SIG-M5 treated with dmso at 0.1 percent for 504 hours (cell line): ENCODE results near the gene PRR5.

ENCODE experiments used
- DNase-seq: peaks from one replicate; lab custom pipeline; 2025; ENCODE audit not compliant: unreplicated experiment; lab: John Stamatoyannopoulos, UW

Gene PRR5

GRCh38 chr22:44752285-44753188, 50.5 kb downstream of the PRR5 start, which contains the start of gene ARHGAP8:
Gene ARHGAP8, plus strand, starts transcription at chr22:44752575. Its CDS starts 33,953 bp downstream, at chr22:44786528.
- no peak for DNase-seq

DNA sequence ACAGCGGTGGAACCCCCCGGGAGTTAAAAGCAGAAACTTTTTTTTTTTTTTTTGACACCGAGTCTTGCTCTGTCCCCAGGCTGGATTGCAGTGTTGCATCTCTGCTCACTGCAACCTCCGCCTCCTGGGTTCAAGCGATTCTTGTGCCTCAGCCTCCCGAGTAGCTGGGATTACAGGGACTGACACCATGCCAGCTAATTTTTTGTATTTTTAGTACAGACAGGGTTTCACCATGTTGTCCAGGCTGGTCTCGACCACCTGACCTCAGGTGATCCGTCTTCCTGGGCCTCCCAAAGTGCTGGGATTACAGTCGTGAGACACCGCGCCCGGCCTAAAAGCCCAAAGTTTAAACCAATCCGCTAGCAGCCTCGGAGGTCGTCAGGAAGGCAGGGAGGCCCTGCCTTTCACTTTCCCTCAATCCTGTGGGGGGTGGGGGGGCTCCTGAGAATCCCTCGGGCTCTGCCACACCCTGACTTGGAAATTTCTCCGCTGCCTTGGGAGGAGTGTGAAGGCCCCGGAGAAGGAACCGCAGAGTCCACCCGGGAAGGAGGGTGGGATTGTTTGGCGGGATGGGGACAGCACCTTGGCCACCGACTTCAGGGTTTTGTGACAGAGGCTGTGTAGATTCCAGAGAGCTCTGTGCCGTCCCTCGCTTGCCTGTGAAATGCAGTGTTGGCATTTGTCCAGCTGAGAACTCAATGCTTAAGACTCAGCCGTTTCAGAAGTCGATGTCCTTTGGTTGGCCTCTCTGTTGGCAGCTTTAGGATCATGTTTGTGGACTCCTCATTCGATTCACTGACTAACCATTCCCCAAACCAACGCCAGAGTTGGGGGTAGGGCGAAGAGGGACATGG, 51.4 kb downstream of the PRR5 start:
- DNase-seq = no peak

- DNase-seq = no peak
Observed at GRCh38 chr22:44754998-44755397, 53.0 kb downstream of the PRR5 start.

GRCh38 chr22:44755417-44755816, 53.4 kb downstream of the PRR5 start:
- no peak for DNase-seq

DNA sequence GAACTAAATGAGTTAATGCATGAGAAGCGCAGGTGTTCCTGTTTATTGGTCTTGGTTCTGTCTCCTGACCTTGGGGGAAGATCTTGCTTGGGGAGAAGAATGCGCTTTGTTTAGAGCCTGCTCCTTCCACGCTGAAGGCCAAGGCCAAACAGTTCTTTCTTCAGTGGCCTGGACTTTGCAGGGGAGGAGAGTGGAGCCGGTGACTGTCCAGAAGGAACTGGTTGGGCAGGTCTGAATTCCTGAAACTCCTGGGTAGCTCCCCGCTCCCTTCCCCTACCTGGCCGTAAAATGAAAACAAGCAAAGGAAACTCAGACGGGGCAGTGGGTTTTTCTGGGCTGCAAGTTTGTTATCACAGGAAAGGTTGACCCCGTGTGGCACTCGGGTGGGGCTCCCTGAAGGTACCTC, 54.0 kb downstream of the PRR5 start:
- no peak for DNase-seq

DNA sequence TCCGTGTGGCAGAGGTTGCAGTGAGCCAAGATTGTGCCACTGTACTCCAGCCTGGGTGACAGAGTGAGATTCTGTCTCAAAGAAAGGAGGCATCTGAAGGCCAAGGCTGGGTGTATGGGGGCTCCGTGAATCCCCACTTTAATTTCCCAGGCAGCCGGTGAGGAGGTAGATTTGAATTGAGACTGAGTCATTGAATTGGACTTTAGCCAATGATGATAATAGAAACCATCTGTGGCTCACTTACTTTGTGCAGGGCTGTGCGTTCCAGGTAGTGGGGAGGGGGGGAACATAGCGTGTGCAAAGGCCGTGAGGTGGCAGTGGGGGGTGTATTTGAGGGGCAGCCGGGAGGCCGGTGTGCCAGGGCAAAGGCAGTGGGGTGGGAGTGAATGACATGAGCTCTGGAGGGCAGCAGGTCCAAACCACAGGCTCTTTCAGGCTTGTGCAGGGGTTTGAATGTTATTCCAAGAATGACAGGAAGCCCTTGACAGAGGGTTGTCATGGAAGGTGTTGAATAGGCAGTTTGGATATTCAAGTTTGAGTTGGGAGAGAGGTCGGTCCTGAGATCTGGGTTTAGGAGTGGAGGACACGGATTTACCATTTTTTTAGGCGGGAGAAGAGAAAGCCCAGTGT, 56.5 kb downstream of the PRR5 start:
- no peak for DNase-seq

- DNase-seq = no peak
Observed at GRCh38 chr22:44759001-44759400, 57.0 kb downstream of the PRR5 start.

GRCh38 chr22:44759430-44760310, 57.7 kb downstream of the PRR5 start:
- no peak for DNase-seq

- no peak for DNase-seq
Observed at GRCh38 chr22:44760476-44760875, 58.5 kb downstream of the PRR5 start.

DNA sequence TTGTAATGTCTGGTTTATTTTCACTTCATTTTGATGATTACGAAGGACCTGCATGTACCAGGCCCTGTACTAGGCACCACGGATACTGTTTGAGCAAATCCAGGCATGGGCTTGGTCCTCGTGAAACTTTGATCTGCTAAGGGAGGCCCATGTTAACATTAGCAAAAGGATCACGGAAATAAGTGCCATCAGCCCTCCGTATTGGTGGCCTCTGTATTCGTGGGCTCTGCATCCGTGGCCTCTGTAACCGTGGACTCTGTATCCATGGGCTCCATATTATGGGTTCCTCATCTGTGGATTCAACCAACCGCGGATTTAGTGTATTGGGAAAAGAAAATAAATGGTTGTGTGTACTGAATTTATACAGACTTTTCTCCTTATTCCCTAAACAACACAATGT, 59.0 kb downstream of the PRR5 start:
- DNase-seq = no peak

DNA sequence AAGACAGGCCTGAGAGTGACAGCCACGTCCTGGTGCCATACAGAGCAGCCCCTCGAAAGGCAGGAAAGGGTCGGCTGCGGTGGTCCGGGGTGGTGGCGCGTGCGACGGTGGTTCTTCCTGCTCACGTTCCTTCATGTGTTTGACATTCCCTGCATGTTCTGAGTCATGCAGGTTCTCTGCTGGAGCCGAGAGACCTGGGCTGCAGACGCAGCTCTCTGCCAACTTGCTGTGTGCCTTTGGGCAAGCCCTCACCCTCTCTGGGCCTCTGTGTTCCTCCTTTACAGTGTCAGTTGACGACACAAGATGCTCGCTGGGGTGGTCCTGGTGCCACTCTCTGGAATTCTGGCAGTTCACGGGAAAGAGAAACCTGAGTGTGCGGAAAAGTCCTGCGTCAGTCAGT, 62.4 kb downstream of the PRR5 start:
- DNase-seq = no peak

GRCh38 chr22:44764974-44765373, 63.0 kb downstream of the PRR5 start:
- DNase-seq = no peak

GRCh38 chr22:44765571-44766285, 63.7 kb downstream of the PRR5 start:
- DNase-seq = no peak

- no peak for DNase-seq
Observed at GRCh38 chr22:44773082-44773481, 71.1 kb downstream of the PRR5 start.

DNA sequence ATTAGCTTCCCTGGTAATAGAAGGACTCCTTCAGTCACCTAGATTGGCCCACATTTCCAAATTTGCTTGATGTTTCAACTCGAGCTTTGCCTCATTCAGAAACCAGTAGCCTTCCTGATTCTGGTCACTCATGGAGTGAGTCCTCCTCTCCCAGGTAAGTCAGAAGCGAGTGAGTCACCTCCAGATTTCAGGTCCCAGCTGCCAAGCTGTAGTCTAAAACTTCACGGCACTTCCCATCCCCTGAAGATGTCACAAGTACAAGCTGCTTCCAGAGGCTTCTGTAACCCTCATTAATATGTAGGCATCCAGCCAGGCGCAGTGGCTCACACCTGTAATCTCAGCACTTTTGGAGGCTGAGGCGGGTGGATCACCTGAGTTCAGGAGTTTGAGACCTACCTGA, 73.9 kb downstream of the PRR5 start:
- no peak for DNase-seq

DNA sequence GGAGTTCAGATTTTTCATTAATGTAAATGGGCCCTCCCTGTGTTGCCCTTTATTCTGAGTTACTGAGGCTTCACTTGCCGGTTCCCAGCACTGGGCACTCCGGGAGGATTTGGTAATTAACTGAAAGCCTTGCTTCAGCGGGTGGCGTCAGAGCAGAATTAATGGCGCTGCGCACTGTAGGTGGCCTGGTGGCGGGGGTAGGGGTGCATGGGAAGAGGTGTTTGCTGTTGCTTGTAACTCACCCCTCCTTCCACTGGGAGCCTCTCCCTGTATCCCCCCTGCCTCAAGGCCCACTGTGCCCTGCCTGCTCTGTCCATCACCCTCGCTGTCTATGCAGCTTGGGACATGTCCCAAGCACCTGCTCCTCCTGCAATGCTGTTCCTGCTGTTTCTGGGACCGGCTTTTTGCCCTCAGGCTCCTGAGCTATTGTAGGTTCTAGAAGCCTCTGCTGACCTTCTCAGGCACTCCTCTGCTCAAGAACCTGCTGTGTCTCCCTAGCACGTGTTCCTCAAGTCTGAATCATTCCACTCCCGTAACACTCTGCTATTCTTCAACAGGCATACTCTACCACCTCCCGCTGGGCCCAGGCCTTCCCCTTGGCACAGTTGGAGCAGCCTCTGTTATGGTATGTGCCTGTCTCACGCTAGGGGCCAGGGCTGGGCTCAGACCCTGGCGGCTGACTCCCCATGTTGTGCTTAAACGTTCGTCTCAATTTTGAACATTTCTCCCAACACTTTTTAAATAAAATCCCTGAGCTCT, 74.8 kb downstream of the PRR5 start:
- DNase-seq = no peak

DNA sequence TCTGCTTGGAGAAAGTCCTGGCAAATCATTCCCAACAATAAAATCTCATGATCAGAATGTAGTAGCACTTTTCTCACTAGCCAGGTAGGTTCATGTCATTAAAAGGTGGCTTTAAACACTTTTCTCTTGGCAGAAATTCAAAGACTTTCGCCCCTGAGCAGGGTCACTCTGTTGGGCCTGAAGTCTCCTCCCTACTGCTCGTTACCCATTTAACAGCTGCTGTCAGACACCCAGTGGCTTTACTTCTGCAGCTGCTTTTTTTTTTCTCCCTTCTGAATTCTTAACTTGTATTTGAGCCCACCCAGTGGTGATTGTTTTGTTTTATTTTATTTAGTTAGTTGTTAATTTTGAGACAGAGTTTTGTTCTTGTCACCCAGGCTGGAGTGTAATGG, 75.4 kb downstream of the PRR5 start:
- no peak for DNase-seq

DNA sequence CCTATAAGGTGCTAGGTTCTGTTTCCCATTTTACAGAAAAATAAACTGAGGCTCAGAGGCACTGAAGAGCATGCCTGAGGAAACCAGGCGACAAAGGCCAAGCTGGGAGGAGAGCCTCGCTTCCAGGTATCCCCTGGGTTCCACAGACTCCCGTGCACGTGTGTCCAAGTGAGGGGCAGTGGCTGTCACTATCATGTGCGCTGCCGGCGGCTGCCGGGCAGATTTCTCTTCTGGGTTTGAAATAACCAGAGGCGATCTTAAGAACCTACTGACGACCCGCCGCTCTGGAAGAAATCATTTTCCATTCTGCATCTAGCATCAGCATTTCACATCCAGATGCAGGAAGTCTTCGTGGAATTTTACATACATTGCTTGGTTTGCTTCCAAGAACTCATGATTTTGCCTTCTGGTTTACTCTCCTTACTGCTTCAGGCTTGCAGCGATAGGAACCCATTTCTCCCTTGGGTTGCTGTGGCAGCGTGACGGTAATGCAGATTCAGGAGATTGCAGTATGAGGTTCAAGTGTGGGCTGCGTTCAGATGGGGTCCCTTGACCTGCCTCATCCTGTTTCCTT, 79.0 kb downstream of the PRR5 start:
- DNase-seq = no peak
